ENCODE data around the gene SLC36A2.

- TF ChIP-seq CTCF (tag by site-specific recombination; IDR thresholded peaks at IDR 0.05) = no peak
- TF ChIP-seq TRIM28 (IDR thresholded peaks at IDR 0.05; ENCODE audit: borderline replicate concordance, low read length) = no peak
- no peak for TF ChIP-seq ZNF146 (tag by site-specific recombination; IDR thresholded peaks at IDR 0.05)
- TF ChIP-seq ZNF791 (tag by site-specific recombination; IDR thresholded peaks at IDR 0.05) = no peak
- no peak for TF ChIP-seq OSR2 (tag by site-specific recombination; IDR thresholded peaks at IDR 0.05)
- no peak for TF ChIP-seq ZNF76 (tag by site-specific recombination; IDR thresholded peaks at IDR 0.05; ENCODE audit: borderline replicate concordance, low read depth)
- TF ChIP-seq BCL11A (tag by site-specific recombination; IDR thresholded peaks at IDR 0.05; ENCODE audit: low read depth) = no peak
- no peak for TF ChIP-seq ZNF18 (tag by site-specific recombination; IDR thresholded peaks at IDR 0.05)
- TF ChIP-seq ZNF530 (tag by site-specific recombination; IDR thresholded peaks at IDR 0.05; ENCODE audit: low read depth) = no peak
- no peak for TF ChIP-seq ZNF660 (tag by site-specific recombination; IDR thresholded peaks at IDR 0.05)
- TF ChIP-seq ZBTB7A (tag by site-specific recombination; IDR thresholded peaks at IDR 0.05; ENCODE audit: low read depth) = no peak
Observed at GRCh38 chr5:151359391-151359790, 12.0 kb upstream of the SLC36A2 start.

All from HEK293 (cell line).